Activated effector memory CD4-positive, alpha-beta T cell treated with Interleukin-2 at 50 U/mL for 16 hours (primary cell): Measurements from ENCODE around the gene GUCA2B.

Experiments
- DNase-seq: peaks from one replicate; pipeline ENCODE4 v3.0.0-alpha.2; 2020

GUCA2B gene

GRCh38 chr1:42191319-42191718 lies 38.1 kb downstream of the GUCA2B start:
- DNase-seq: no peak

- DNase-seq: no peak
Measured at GRCh38 chr1:42192106-42192505, 38.9 kb downstream of the GUCA2B start.

GRCh38 chr1:42195841-42196240 lies 42.6 kb downstream of the GUCA2B start:
- DNase-seq: no peak

- DNase-seq: no peak
Measured at GRCh38 chr1:42198251-42198650, 45.0 kb downstream of the GUCA2B start.

- DNase-seq: no peak
Measured at GRCh38 chr1:42201986-42202385, 48.8 kb downstream of the GUCA2B start.
